Thyroid gland (tissue), 4 donors: ENCODE results near the gene FBLN1.

Source experiments
- POLR2A ChIP-seq, 2 donors: fragments of 450-650 bp; IDR thresholded peaks; one replicate each; pipeline ENCODE4 v1.6.1; 2017; ENCODE audit warnings: antibody characterized with exemption in 2 of 2, mild to moderate bottlenecking in 2 of 2, moderate library complexity in 1 of 2
- TF ChIP-seq, protein P1 (sequence below), 6 experiments: fragments of 200-600 bp in 3 of 6; fragments of 450-650 bp in 3 of 6; sonication (generic) in 3 of 6; IDR thresholded peaks; one replicate each; pipeline ENCODE4 v1.5.1; 2016 to 2019; ENCODE audit warnings: antibody characterized with exemption in 6 of 6, mild to moderate bottlenecking in 2 of 6, inconsistent platforms in 1 of 6, moderate library complexity in 1 of 6

DNA sequence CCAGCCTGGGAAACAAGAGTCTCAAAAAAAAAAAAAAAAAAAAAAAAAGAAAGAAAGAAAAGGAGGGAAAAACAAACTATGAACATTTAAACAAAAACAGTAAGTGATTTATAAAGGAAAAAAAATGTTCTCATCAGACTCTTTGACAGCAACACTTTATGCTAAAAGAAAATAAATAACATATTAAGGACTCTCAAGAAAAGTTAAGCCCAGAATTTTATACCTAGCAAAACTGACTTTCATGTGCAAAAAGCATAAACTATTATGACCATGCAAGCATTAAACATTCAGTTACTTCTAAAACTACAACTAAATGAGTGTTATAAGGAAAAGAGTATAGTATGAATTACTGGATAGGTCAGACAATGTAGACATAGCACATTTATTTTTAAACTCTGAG, 68.4 kb downstream of the FBLN1 start:
- TF ChIP-seq, protein P1, sequence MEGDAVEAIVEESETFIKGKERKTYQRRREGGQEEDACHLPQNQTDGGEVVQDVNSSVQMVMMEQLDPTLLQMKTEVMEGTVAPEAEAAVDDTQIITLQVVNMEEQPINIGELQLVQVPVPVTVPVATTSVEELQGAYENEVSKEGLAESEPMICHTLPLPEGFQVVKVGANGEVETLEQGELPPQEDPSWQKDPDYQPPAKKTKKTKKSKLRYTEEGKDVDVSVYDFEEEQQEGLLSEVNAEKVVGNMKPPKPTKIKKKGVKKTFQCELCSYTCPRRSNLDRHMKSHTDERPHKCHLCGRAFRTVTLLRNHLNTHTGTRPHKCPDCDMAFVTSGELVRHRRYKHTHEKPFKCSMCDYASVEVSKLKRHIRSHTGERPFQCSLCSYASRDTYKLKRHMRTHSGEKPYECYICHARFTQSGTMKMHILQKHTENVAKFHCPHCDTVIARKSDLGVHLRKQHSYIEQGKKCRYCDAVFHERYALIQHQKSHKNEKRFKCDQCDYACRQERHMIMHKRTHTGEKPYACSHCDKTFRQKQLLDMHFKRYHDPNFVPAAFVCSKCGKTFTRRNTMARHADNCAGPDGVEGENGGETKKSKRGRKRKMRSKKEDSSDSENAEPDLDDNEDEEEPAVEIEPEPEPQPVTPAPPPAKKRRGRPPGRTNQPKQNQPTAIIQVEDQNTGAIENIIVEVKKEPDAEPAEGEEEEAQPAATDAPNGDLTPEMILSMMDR (IDR thresholded peaks at IDR 0.05), result no peak
- no peak for TF ChIP-seq POLR2A (IDR thresholded peaks at IDR 0.05)
